CD4-positive, alpha-beta T cell (primary cell): ENCODE data around the gene RAI1. TPM values are rescaled to one million over a fixed set of nuclear protein-coding genes. Genes with fewer than 3 reads are reported as not detected.
A peak's percentile ranks its signal among the peaks of the same experiment; 100 is the strongest.

ENCODE experiments used
- ATAC-seq: fragments of 200-7000 bp; cut with Tn5 transposase; one replicate; pipeline ENCODE4 v1.10.0; 2022; ENCODE audit warnings: mild to moderate bottlenecking; ENCODE audit not compliant: poor library complexity
- CTCF ChIA-PET: fragments of 350-600 bp; sonication (Branson Sonifier 250); formaldehyde crosslinking; loops from one replicate; lab custom pipeline; 2021; ENCODE audit warnings: antibody characterized with exemption, inconsistent platforms; lab: Charles Lee
- POLR2A ChIA-PET: fragments of 350-600 bp; sonication (Branson Sonifier 250); formaldehyde crosslinking; loops from one replicate; lab custom pipeline; 2021; ENCODE audit warnings: antibody characterized with exemption, inconsistent platforms; lab: Charles Lee
- DNase-seq, 14 experiments: peaks; one replicate each; pipeline ENCODE4 v3.0.0-alpha.2; 2013 to 2020; ENCODE audit warnings: mixed read lengths in 2 of 14
- H3K27ac ChIP-seq, 2 donors: one replicate each; pipeline versions ENCODE4 v1.5.1 to v1.7.0; 2013; ENCODE audit warnings: low read length in 2 of 2, low read depth in 1 of 2, mild to moderate bottlenecking in 1 of 2
- H3K27me3 ChIP-seq, 2 experiments: 1 replicate in 1 of 2; 2 replicates in 1 of 2; pipeline versions ENCODE4 v1.6.1 to v1.7.0; 2013; ENCODE audit warnings: low read length in 2 of 2, control low read depth in 1 of 2, mild to moderate bottlenecking in 1 of 2, moderate library complexity in 1 of 2; ENCODE audit not compliant: insufficient read depth in 2 of 2, control insufficient read depth in 1 of 2
- H3K36me3 ChIP-seq: one replicate; pipeline ENCODE4 v1.6.1; 2013; ENCODE audit warnings: low read length, control low read depth; ENCODE audit not compliant: insufficient read depth
- H3K4me1 ChIP-seq: one replicate; pipeline ENCODE4 v1.6.1; 2013; ENCODE audit warnings: low read length, control low read depth; ENCODE audit not compliant: insufficient read depth
- H3K4me3 ChIP-seq: one replicate; pipeline ENCODE4 v1.5.1; 2013; ENCODE audit warnings: mild to moderate bottlenecking, low read length, moderate library complexity
- H3K9me3 ChIP-seq, 2 experiments: 1 replicate in 1 of 2; 2 replicates in 1 of 2; pipeline versions ENCODE4 v1.6.1 to v1.7.0; 2013; ENCODE audit warnings: low read length in 2 of 2, mild to moderate bottlenecking in 2 of 2, control low read depth in 1 of 2, moderate library complexity in 1 of 2; ENCODE audit not compliant: control insufficient read depth in 1 of 2, insufficient read depth in 1 of 2
- H3K27ac Mint-ChIP-seq: one replicate; pipeline ENCODE4 v1.8.0; 2020; ENCODE audit warnings: mixed read lengths
- H3K27me3 Mint-ChIP-seq: one replicate; pipeline ENCODE4 v1.8.0; 2021; ENCODE audit warnings: mixed read lengths
- H3K36me3 Mint-ChIP-seq: one replicate; pipeline ENCODE4 v1.8.0; 2021; ENCODE audit warnings: low read depth, mixed read lengths
- H3K4me1 Mint-ChIP-seq: one replicate; pipeline ENCODE4 v1.8.0; 2021; ENCODE audit warnings: low read depth, mixed read lengths
- H3K4me3 Mint-ChIP-seq: one replicate; pipeline ENCODE4 v1.8.0; 2020; ENCODE audit warnings: mild to moderate bottlenecking, mixed read lengths
- H3K9me3 Mint-ChIP-seq: one replicate; pipeline ENCODE4 v1.8.0; 2020; ENCODE audit warnings: mixed read lengths
- intact Hi-C, 2 experiments: fragments of 100-400 bp; cut with DNase I in 1 of 2; cut with micrococcal nuclease in 1 of 2; formaldehyde crosslinking; loops; one replicate each; pipeline versions ENCODE4 v1.15.1 to v1.9.0; 2023 to 2025; cut with DNase I, micrococcal nuclease
- total RNA-seq, 174 experiments: library from RNA in 2 of 174; stranded (reverse) in 2 of 174; gene quantifications; one replicate each; pipeline ENCODE4 v1.2.3 and lab custom pipeline; 2021 to 2026
- TF ChIP-seq, protein P1 (sequence below): fragments of 200-600 bp; IDR thresholded peaks from one replicate; pipeline ENCODE4 v1.8.0; 2022; ENCODE audit warnings: antibody characterized with exemption, mild to moderate bottlenecking

Gene RAI1
- total RNA-seq, 2 experiments from 2014 or later, result 19.3 to 25.2 TPM

DNA sequence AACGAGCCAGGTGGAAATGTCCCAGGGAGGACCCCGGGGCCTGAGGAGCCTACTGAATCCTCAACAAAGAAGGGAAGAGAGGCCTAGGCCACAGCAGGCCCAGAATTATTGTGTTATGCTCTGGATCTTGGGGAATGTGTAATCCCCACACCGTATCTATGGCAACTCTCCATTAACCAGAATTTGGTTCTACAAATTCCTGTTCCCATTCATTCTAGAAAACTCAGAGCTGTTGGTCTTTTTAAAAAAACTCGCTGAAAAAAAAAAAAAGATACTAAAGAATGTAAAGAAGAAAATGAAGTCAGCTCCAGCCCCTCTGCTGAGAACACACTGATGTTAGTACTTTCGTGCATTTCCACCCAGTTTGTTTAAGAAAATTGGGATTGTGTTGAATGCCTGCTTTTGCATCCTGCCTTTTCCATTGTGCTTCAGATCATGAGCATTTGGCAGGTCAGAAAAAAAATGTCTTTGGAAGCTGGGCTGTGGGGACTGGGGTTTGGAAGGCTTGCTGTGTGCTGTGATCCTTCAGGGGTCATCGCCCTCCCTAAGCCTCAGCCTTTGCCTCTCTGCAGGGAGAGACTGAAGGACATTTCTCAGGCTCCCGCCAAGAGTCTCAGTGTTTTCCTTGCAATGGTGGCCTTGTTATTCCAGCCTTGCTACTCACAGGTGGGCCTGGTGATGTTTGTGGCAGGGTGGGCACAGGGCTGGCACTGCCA is 86.1 kb downstream of the RAI1 start:
- ChIA-PET POLR2A (no interaction called here), CTCF (no interaction called here)
- H3K36me3 ChIP-seq, result peaks cover 5% of the 10 kb centered on the region
- H3K4me3 Mint-ChIP-seq, result no peak overlapping the region
- DNase-seq, result no peak
- H3K27me3 Mint-ChIP-seq, result no peaks in the 10 kb centered on the region
- peaks cover 11% of the 10 kb centered on the region for H3K4me1 ChIP-seq
- peak overlapping the region; percentile 80 for H3K27ac Mint-ChIP-seq
- H3K27me3 ChIP-seq, result no peaks in the 10 kb centered on the region
- H3K9me3 Mint-ChIP-seq, result no peaks in the 10 kb centered on the region
- no peaks in the 10 kb centered on the region for H3K36me3 Mint-ChIP-seq
- H3K27ac ChIP-seq, result no peak overlapping the region
- ATAC-seq, result no peak
- no peaks in the 10 kb centered on the region for H3K9me3 ChIP-seq
- TF ChIP-seq, protein P1, sequence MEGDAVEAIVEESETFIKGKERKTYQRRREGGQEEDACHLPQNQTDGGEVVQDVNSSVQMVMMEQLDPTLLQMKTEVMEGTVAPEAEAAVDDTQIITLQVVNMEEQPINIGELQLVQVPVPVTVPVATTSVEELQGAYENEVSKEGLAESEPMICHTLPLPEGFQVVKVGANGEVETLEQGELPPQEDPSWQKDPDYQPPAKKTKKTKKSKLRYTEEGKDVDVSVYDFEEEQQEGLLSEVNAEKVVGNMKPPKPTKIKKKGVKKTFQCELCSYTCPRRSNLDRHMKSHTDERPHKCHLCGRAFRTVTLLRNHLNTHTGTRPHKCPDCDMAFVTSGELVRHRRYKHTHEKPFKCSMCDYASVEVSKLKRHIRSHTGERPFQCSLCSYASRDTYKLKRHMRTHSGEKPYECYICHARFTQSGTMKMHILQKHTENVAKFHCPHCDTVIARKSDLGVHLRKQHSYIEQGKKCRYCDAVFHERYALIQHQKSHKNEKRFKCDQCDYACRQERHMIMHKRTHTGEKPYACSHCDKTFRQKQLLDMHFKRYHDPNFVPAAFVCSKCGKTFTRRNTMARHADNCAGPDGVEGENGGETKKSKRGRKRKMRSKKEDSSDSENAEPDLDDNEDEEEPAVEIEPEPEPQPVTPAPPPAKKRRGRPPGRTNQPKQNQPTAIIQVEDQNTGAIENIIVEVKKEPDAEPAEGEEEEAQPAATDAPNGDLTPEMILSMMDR, result no peak
- H3K4me3 ChIP-seq, result no peak overlapping the region
- peaks cover 27% of the 10 kb centered on the region for H3K4me1 Mint-ChIP-seq
- intact Hi-C loops, result no loop called here

DNA sequence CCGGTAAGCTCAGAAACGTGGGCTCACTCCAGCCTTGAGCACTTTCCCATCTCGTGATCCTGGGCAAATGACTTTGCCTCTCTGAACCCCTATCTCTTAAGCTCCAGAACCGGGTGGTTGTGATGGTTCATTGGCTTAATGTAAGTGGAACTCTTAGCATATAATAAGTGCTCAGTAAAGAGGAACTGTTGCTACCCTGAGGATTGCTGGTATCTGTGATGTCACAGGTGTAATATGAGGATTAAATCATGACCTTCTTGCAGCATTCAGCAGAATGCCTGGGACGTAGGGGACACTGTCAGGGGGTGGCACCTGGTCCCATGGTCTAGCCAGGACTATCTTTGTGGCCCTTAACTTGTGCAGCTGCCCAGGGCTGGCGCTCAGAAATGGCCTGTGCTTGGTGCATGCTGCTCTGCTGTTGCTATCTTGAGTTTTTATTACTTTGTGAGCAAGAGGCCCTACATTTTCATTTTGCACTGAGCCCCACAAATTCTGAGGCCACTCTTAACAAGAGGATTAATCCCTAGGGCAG is 86.7 kb downstream of the RAI1 start:
- Histone ChIP-seq H3K4me3 (no peak overlapping the region), H3K4me1 (peaks cover 11% of the 10 kb centered on the region), H3K27me3 (no peaks in the 10 kb centered on the region), H3K9me3 (no peaks in the 10 kb centered on the region), H3K27ac (no peak overlapping the region), H3K36me3 (peaks cover 5% of the 10 kb centered on the region)
- no peak for DNase-seq
- ChIA-PET POLR2A (no interaction called here), CTCF (no interaction called here)
- ATAC-seq, result no peak
- Mint-ChIP-seq H3K36me3 (no peaks in the 10 kb centered on the region), H3K27ac (no peak overlapping the region), H3K4me1 (peaks cover 27% of the 10 kb centered on the region), H3K4me3 (no peak overlapping the region), H3K9me3 (no peaks in the 10 kb centered on the region), H3K27me3 (no peaks in the 10 kb centered on the region)
- TF ChIP-seq, protein P1, result no peak
- intact Hi-C loops, result no loop called here

DNA sequence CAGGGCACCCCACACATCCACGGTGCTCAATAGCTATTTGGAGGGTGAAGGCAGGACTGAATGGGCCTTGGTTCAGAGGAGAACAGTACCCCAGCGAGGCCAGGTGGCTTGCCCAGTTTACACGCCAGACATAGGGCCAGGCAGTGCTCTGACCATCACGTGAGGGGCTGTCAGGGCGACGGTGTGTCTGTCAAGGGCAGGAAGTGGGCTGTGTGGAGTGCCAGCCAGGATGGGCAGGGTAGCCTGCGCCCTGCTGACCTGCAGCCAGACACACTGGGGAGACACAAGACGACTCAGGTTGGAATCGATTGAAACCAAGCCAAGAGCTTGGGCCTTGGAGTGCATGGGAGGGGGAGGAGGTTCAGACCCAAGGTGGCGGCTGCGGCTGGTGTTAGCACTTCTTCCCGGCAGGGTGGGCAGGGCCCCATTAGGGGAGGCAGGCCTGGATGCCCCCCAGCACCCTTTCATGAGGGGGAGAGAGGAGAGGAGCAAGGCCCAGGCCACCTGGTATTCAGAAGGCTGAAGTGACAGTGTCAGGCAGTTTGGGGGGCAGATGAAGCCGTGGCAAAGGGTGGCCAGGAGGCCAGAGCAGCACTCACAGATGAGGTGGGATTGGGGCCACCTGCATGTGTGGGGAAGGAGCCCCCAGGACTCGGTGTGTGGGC is 87.3 kb downstream of the RAI1 start:
- peaks cover 11% of the 10 kb centered on the region for H3K4me1 ChIP-seq
- ATAC-seq, result no peak
- no peak overlapping the region for H3K27ac Mint-ChIP-seq

More for the DNA sequence above, 87.3 kb downstream of the RAI1 start:
- DNase-seq, result no peak
- Mint-ChIP-seq H3K9me3 (no peaks in the 10 kb centered on the region), H3K36me3 (no peaks in the 10 kb centered on the region), H3K4me3 (no peak overlapping the region), H3K27me3 (no peaks in the 10 kb centered on the region), H3K4me1 (peaks cover 27% of the 10 kb centered on the region)
- TF ChIP-seq, protein P1, result no peak
- H3K27me3 ChIP-seq, result no peaks in the 10 kb centered on the region
- POLR2A ChIA-PET, result no interaction called here
- no peak overlapping the region for H3K27ac ChIP-seq
- no peaks in the 10 kb centered on the region for H3K9me3 ChIP-seq
- CTCF ChIA-PET, result no interaction called here
- peaks cover 5% of the 10 kb centered on the region for H3K36me3 ChIP-seq
- intact Hi-C loops, result no loop called here
- no peak overlapping the region for H3K4me3 ChIP-seq
